GM21786 (cell line): ENCODE results near the gene NFATC2.

Experiments
- ATAC-seq: cut with Tn5 transposase; IDR thresholded peaks from one replicate; pipeline ENCODE4 v1.9.1; 2021; ENCODE audit not compliant: unreplicated experiment

The NFATC2 gene

GRCh38 chr20:51516855-51517254, 25.7 kb downstream of the NFATC2 start:
- no peak for ATAC-seq

DNA sequence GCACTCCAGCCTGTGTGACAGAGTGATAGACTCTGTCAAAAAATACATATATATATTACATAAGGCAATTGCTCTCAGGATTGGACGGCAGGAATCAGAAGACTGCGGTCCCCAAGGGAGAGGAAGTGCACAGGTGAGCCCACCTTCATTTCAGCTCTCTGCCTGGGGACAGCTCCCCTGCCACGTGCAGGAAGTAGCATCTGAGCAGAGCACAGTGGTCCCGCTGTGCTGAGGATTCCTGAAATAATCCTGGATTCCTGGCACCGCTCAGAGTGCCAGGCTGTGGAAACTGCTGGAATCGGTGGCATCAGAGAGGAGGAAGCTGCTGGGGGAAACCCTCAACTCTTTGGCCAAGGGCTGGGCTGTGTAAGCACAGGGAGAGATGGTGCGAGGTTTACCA, 27.7 kb downstream of the NFATC2 start:
- ATAC-seq = no peak

- ATAC-seq = no peak
These were observed 28.3 kb downstream of the NFATC2 start for GRCh38 chr20:51514249-51514648.

DNA sequence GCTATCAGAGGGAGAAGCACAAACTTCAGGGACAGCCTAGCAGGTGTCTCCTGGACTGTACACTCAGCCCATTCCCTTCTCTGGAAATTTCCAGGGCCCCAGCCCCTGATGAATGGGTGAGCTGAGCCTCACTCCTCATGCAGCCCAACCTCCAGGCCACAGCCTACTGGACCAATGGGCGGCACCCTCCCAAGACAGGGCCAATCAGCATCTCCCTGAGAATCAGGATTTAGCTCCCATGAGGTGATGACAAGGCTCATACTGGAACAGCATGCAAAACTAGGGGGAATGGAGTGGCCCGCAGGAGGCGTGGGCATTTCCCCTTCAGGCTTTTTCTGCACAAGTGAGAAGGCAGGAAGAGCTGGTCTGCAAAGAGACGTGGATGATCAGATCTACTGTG, 29.0 kb downstream of the NFATC2 start:
- ATAC-seq = no peak

- no peak for ATAC-seq
These were observed 29.9 kb downstream of the NFATC2 start for GRCh38 chr20:51512645-51513044.

GRCh38 chr20:51511861-51512619, 30.5 kb downstream of the NFATC2 start:
- ATAC-seq = no peak

- ATAC-seq = no peak
These were observed 31.4 kb downstream of the NFATC2 start for GRCh38 chr20:51510936-51511605.

- no peak for ATAC-seq
These were observed 32.4 kb downstream of the NFATC2 start for GRCh38 chr20:51510169-51510568.

DNA sequence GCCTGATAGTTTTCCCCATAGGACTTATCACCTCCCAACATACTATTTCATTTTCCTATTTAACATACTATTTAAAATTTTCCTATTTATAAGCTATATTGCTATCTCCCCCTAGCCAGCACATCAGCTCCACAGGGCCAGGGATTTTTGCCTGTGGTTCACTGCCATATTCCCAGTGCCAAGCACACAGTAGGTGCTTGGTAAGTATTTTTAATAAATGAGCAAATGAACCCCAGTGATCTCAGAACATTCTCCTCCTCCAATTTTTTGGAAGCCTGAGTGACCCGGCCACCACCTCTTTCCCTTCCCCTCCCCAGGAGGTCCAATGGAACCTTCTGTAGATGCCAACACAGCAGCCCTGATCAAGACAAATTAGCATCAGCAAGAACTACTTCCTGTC, 33.3 kb downstream of the NFATC2 start:
- no peak for ATAC-seq

DNA sequence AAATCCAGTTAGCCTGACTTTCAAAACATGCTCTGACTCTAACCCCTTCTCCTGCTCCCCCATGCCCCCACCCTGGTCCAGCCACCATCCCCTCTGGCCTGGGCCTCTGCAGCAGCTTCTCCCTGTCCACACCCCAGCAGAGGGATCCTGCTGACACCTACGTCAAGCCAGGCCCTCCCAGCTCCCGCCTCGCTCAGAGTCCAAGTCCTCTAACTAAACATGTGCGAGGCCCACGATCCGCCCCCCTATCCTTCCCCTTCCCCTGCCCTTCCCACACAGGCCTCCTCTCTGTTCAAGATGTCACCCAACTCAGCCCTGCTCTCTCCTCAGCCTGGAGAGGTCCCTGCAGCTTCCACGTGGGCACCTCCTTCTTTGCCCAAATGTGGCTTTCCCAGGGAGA, 33.7 kb downstream of the NFATC2 start:
- no peak for ATAC-seq

GRCh38 chr20:51508158-51508557, 34.4 kb downstream of the NFATC2 start:
- no peak for ATAC-seq

GRCh38 chr20:51507216-51508036, 35.1 kb downstream of the NFATC2 start:
- no peak for ATAC-seq

DNA sequence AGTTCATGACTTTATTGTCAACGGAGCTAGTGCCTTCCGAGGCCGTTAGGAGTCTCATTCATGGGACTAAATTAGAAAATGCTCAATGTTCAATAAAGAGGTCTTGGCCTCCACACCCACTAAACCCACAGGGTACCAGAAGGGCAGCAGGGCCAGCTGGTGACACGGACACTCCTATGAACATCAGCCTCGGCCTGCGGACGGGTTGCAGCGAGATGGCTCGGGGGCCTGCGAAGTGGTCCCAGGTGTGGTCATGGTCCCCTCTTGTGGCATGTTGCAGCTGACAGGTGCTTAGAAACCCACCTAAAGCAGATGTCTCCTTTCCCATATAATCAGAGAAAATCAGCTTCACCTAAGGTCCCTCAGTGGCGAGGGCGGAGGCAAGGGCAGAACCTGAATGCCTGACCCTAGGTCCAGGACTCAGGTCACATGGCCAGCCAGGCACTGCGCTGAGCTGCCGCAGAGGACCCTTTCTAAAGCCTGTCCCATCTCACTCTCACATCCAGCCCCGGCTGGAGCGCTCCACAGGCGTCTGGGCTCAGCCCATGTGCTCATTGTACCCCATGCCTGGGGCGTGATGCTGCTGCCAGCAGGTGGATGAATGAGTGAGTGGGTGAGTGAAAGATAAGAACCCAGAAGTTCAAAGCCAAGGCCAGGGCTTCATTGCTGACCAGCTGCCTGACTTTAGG, 35.8 kb downstream of the NFATC2 start:
- no peak for ATAC-seq

- no peak for ATAC-seq
These were observed 37.0 kb downstream of the NFATC2 start for GRCh38 chr20:51505566-51505965.

DNA sequence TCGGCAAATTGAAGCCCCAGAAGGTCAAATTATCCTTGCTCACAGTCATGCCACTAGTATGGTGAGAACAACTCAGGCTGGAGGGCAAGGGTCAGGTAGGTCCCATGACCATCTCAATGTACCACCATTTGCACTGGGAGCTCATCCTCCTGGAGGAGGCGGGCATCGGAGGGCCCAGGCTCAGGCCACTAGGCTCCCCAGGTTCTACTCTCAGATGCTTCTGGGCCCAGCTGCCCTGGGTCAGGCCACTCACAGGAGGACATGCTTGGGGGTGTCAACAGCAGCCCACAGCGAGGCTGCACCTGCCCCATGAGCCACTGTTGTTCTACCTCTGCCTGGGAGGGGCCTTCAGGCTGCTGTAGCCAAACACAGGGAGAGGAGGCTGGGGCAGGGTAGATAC, 39.1 kb downstream of the NFATC2 start:
- no peak for ATAC-seq

DNA sequence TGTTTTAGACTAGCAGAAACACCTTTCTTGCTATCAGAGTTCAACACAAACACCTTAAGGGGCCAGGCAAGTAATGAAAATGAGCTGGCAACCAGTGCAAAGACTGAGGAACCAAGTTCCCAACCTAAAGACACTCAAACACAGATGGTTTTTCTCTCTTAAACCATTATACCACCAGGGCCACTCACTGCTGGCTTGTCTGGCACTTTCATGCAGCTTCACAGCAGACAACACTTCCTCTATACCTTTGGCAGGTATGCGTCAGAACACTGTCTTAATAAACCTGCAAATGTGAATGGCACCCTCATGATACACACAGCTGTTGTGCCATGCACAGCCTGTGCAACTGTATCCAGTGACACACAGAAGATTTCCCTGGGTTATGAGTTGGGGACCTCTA, 41.6 kb downstream of the NFATC2 start:
- ATAC-seq = no peak

- no peak for ATAC-seq
These were observed 42.2 kb downstream of the NFATC2 start for GRCh38 chr20:51500311-51500710.

DNA sequence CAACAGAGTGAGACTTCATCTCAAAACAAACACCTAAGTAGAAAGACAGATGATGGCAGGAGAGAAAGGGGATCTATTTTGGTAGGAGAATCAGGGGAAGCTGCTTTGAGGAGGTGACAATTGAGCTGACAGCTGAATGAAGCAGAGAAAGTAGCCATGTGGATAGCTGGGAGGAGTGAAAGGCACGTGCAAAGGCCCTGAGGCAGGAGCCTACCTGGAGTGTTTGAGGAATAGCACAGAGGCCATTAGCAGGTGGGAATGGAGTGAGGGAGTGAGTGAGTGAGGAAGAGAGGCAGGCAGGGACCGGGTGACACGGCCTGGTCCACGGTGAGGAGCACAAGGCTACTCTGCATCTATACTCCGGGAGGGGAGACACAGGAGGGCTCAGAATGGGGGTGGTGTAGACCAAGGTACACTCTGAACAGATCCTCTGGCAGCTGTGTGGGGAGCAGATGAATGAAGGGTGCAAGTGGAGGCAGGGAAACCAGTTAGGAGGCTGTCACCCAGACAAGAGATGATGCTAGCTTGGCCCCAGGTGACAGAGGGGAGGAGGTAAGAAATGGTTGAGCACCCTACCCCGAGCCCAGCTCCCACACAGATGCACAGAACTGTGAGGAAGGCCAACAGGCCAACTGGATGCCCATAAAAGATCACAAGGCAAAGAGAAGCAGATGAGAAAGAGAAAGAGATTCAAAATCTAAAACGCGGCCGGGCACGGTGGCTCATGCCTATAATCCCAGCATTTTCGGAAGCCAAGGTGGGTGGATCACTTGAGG, 43.6 kb downstream of the NFATC2 start:
- no peak for ATAC-seq

DNA sequence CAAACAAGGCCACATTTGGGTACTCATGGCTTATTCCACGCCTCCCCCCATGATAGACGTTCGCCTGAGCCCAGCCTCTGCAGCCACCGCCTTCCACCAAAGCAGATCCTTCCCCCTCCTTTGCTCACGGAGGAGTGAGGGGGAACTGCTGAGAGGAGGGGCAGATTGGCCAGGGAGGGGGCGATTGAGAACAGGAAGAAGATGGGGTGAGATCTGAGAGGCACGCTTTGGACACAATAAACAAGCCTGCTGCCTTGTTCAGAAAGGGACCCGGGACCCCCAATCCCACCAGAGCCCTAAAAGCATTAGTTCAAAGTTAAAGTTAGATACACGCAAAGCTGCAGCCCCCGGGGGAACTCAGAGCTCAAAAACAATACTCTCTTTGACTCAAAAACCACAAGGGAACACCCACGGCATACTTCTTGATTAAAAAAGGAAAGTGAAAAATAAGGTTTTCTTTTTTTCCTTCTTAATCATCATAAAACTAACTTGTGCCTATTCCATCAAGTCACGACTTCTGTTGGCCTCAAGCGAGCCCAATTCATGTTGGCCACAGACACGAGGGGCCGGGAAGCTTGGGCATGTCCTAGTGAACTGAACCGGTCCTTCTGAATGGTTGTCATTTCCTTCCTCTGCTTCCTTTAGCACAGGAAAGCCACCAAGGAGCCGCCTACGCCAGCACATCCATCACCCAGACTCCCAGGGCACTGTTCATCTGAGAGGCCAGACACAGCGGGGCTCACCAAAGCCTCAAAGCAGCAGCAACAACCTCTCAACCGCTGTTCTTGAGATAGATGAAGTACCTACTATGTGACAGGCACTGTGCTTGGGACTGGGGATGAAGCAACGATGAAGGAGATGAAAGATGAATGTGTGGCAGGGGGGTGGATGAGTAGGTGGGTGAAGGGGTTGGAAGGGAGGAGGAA, 44.7 kb downstream of the NFATC2 start:
- ATAC-seq = peak; percentile 33
